Endothelial cell of umbilical vein (primary cell): ENCODE results near the gene ETV6. TPM values are rescaled to one million over a fixed set of nuclear protein-coding genes. Genes with fewer than 3 reads are reported as not detected.

Source experiments
- BruUV-seq: library from RNA; stranded (reverse); fragments of 400-500 nt; replicated peaks from 2 replicates; lab custom pipeline; 2021; lab: Mats Ljungman, UMichigan
- CTCF ChIA-PET: fragments of 300-600, 350-600 bp; sonication (Branson Sonifier 250); formaldehyde crosslinking; loops from one replicate; lab custom pipeline; 2021; ENCODE audit warnings: antibody characterized with exemption, inconsistent platforms; lab: Charles Lee
- POLR2A ChIA-PET: fragments of 300-600, 350-600 bp; sonication (Branson Sonifier 250); formaldehyde crosslinking; loops from one replicate; lab custom pipeline; 2021; ENCODE audit warnings: antibody characterized with exemption, inconsistent platforms; lab: Charles Lee
- DNase-seq: peaks from one replicate; pipeline ENCODE4 v3.0.0-alpha.2; 2011; ENCODE audit warnings: low read depth, low spot score
- FAIRE-seq: peaks from 2 replicates; lab custom pipeline; 2011; peaks lifted over from hg19 to GRCh38; lab: Jason Lieb, UNC
- H2AFZ ChIP-seq: 2 replicates; pipeline ENCODE4 v1.6.0; 2012; ENCODE audit warnings: low read depth, low read length, control low read depth, inconsistent platforms
- H3K27ac ChIP-seq: 2 replicates; pipeline ENCODE4 v1.5.1; 2011; ENCODE audit warnings: low read depth, mild to moderate bottlenecking, control low read depth, low read length, moderate library complexity; ENCODE audit not compliant: insufficient read depth
- H3K27me3 ChIP-seq, 2 experiments: 2 replicates each; pipeline versions ENCODE4 v1.6.0 to v1.6.1; 2011; ENCODE audit warnings: low read length in 2 of 2, mixed read lengths in 1 of 2; ENCODE audit not compliant: control insufficient read depth in 2 of 2, insufficient read depth in 2 of 2
- H3K36me3 ChIP-seq, 2 experiments: 2 replicates in 1 of 2; 3 replicates in 1 of 2; pipeline ENCODE4 v1.5.1; 2011; ENCODE audit warnings: low read length in 2 of 2, mild to moderate bottlenecking in 1 of 2, moderate library complexity in 1 of 2; ENCODE audit not compliant: control insufficient read depth in 2 of 2, insufficient read depth in 2 of 2; ENCODE audit errors: extremely low read depth in 1 of 2
- H3K4me1 ChIP-seq: 3 replicates; pipeline ENCODE4 v1.5.1; 2011; ENCODE audit warnings: mild to moderate bottlenecking, low read length; ENCODE audit not compliant: control insufficient read depth, insufficient read depth; ENCODE audit errors: extremely low read depth
- H3K4me2 ChIP-seq: 2 replicates; pipeline ENCODE4 v1.6.1; 2011; ENCODE audit warnings: low read length, control low read depth, mixed read lengths; ENCODE audit not compliant: insufficient read depth
- H3K4me3 ChIP-seq, 3 experiments: fragments of 200-600 bp in 1 of 3; sonication (generic), shearing (Covaris generic) in 1 of 3; replicated peaks in 1 of 3; 2 replicates each; pipeline ENCODE4 v1.5.1; 2011 to 2016; ENCODE audit warnings: control low read depth in 3 of 3, low read length in 3 of 3, mild to moderate bottlenecking in 2 of 3, inconsistent platforms in 1 of 3, low read depth in 1 of 3, moderate library complexity in 1 of 3; ENCODE audit not compliant: insufficient read depth in 1 of 3
- H3K79me2 ChIP-seq: 2 replicates; pipeline ENCODE4 v1.6.0; 2012; ENCODE audit warnings: low read length, inconsistent platforms; ENCODE audit not compliant: control insufficient read depth, insufficient read depth
- H3K9ac ChIP-seq: replicated peaks from 2 replicates; pipeline ENCODE3; 2011; ENCODE audit warnings: low read length, control low read depth; ENCODE audit not compliant: insufficient read depth; ENCODE audit errors: extremely low read depth
- H3K9me1 ChIP-seq: replicated peaks from 3 replicates; pipeline ENCODE4 v1.6.0; 2011; ENCODE audit warnings: mild to moderate bottlenecking, low read length; ENCODE audit not compliant: control insufficient read depth, insufficient read depth; ENCODE audit errors: extremely low read depth
- H3K9me3 ChIP-seq: replicated peaks from 2 replicates; pipeline ENCODE4 v1.5.1; 2012; ENCODE audit warnings: low read length, inconsistent platforms; ENCODE audit not compliant: control insufficient read depth, insufficient read depth
- H4K20me1 ChIP-seq: replicated peaks from 2 replicates; pipeline ENCODE3; 2011; ENCODE audit warnings: mild to moderate bottlenecking, low read length; ENCODE audit not compliant: control insufficient read depth, insufficient read depth; ENCODE audit errors: extremely low read depth
- EZH2 ChIP-seq: IDR thresholded peaks from 2 replicates; pipeline ENCODE4 v1.6.1; 2012; ENCODE audit warnings: borderline replicate concordance, low read depth, mild to moderate bottlenecking, moderate library complexity, low read length, inconsistent platforms; ENCODE audit not compliant: severe bottlenecking
- FOS ChIP-seq: IDR thresholded peaks from 2 replicates; pipeline ENCODE4 v1.6.1; 2011; ENCODE audit warnings: mild to moderate bottlenecking, low read length, moderate library complexity, borderline replicate concordance; ENCODE audit not compliant: insufficient read depth
- GATA2 ChIP-seq: IDR thresholded peaks from 2 replicates; pipeline ENCODE4 v1.7.0; 2011; ENCODE audit warnings: low read depth, mild to moderate bottlenecking, moderate library complexity, mixed read lengths, low read length; ENCODE audit not compliant: insufficient read length, insufficient read depth
- JUN ChIP-seq: IDR thresholded peaks from 2 replicates; pipeline ENCODE4 v1.6.1; 2011; ENCODE audit warnings: borderline replicate concordance, low read depth; ENCODE audit not compliant: insufficient read length, insufficient read depth
- MYC ChIP-seq: IDR thresholded peaks from one replicate; pipeline ENCODE4 v1.6.1; 2011; ENCODE audit warnings: mild to moderate bottlenecking, low read depth, low read length
- POLR2A ChIP-seq: IDR thresholded peaks from 2 replicates; pipeline ENCODE4 v1.6.1; 2012; ENCODE audit warnings: low read depth, mild to moderate bottlenecking, control low read depth, low read length
- POLR2AphosphoS5 ChIP-seq: IDR thresholded peaks from 2 replicates; pipeline ENCODE4 v1.6.1; 2012; ENCODE audit warnings: low read depth, mild to moderate bottlenecking, control low read depth, low read length, moderate library complexity; ENCODE audit not compliant: insufficient read depth
- dilution Hi-C: fragments of 300-500 bp; cut with MboI; formaldehyde crosslinking; loops from one replicate; pipeline ENCODE4 v1.15.0; 2019; ENCODE audit warnings: low sequenced_read_pairs; ENCODE audit not compliant: extremely low pct_ligation_motif_present
- intact Hi-C: fragments of 100-400 bp; cut with micrococcal nuclease; formaldehyde crosslinking; loops from one replicate; pipeline ENCODE4 v1.10.0; 2022
- polyA plus RNA-seq, 4 experiments: library from polyadenylated mRNA; depleted of rRNA in 3 of 4; stranded (reverse) in 3 of 4; unstranded in 1 of 4; fragments of >200 nt; gene quantifications; 2 replicates each; pipeline versions ENCODE4 v1.2.1 to v1.2.3, GENCODE V29; 2011 to 2012; ENCODE audit warnings: missing spikeins in 1 of 4
- total RNA-seq: library from RNA; stranded (reverse); gene quantifications from 2 replicates; pipeline ENCODE4 v1.2.3, GENCODE V29; 2021
- TF ChIP-seq, protein P1 (sequence below): IDR thresholded peaks from 2 replicates; pipeline ENCODE4 v1.6.1; 2011; ENCODE audit not compliant: insufficient read depth, insufficient read length
- TF ChIP-seq, protein P2 (sequence below), 2 donors: IDR thresholded peaks; 1 replicate in 1 of 2; 2 replicates in 1 of 2; pipeline ENCODE4 v1.5.1; 2011; ENCODE audit warnings: low read length in 2 of 2, mild to moderate bottlenecking in 2 of 2, moderate library complexity in 2 of 2, control low read depth in 1 of 2, inconsistent platforms in 1 of 2, low read depth in 1 of 2; ENCODE audit not compliant: insufficient read depth in 1 of 2; ENCODE audit errors: extremely low read depth in 1 of 2

Gene ETV6
- total and polyA plus RNA-seq, 2 donors (not counting 3 experiments of a cell fraction or from before 2014, with no cell fraction given) = 15.9 to 57.1 TPM

GRCh38 chr12:11856971-11857370 lies 207.5 kb downstream of the ETV6 start:
- BruUV-seq = no TSS peak
- Histone ChIP-seq H3K4me2 (no peak overlapping the region), H3K4me1 (peaks cover 23% of the 10 kb centered on the region), H3K9ac (no peak overlapping the region), H3K4me3 (no peak overlapping the region), H3K27me3 (no peaks in the 10 kb centered on the region), H3K27ac (no peak overlapping the region), H4K20me1 (no peaks in the 10 kb centered on the region), H3K79me2 (no peaks in the 10 kb centered on the region), H3K9me1 (no peaks in the 10 kb centered on the region), H3K9me3 (no peaks in the 10 kb centered on the region), H2AFZ (no peak overlapping the region), H3K36me3 (peaks cover 6 to 18% of the 10 kb centered on the region in 2 experiments)
- POLR2A ChIA-PET = no interaction called here
- intact Hi-C loops = no loop called here
- no peak for DNase-seq
- dilution Hi-C loops = no loop called here
- CTCF ChIA-PET = no interaction called here
- no peak for TF ChIP-seq MYC
- TF ChIP-seq, protein P1, sequence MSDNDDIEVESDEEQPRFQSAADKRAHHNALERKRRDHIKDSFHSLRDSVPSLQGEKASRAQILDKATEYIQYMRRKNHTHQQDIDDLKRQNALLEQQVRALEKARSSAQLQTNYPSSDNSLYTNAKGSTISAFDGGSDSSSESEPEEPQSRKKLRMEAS = no peak
- TF ChIP-seq, protein P2, sequence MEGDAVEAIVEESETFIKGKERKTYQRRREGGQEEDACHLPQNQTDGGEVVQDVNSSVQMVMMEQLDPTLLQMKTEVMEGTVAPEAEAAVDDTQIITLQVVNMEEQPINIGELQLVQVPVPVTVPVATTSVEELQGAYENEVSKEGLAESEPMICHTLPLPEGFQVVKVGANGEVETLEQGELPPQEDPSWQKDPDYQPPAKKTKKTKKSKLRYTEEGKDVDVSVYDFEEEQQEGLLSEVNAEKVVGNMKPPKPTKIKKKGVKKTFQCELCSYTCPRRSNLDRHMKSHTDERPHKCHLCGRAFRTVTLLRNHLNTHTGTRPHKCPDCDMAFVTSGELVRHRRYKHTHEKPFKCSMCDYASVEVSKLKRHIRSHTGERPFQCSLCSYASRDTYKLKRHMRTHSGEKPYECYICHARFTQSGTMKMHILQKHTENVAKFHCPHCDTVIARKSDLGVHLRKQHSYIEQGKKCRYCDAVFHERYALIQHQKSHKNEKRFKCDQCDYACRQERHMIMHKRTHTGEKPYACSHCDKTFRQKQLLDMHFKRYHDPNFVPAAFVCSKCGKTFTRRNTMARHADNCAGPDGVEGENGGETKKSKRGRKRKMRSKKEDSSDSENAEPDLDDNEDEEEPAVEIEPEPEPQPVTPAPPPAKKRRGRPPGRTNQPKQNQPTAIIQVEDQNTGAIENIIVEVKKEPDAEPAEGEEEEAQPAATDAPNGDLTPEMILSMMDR (IDR thresholded peaks at IDR 0.05; ENCODE audit: extremely low read depth in 1 of 2, insufficient read depth in 1 of 2, low read depth in 1 of 2, low read length in 2 of 2) = no peak
- no peak for TF ChIP-seq GATA2
- no peak for TF ChIP-seq JUN
- TF ChIP-seq EZH2 = no peak
- TF ChIP-seq POLR2A = no peak
- no peak for TF ChIP-seq POLR2AphosphoS5
- TF ChIP-seq FOS = no peak
- no peak for FAIRE-seq
